NCI-H128 (cell line): ENCODE results near the gene CDX2.
A peak's percentile ranks its signal among the peaks of the same experiment; 100 is the strongest.
"Not testable (repeated sequence)": the region's sequence is repeated elsewhere in the genome, so short reads cannot be mapped to it uniquely, and the experiment has no call there.

Experiments used
- DNase-seq: peaks from one replicate; lab custom pipeline; 2025; ENCODE audit not compliant: unreplicated experiment; lab: John Stamatoyannopoulos, UW

The CDX2 gene

DNA sequence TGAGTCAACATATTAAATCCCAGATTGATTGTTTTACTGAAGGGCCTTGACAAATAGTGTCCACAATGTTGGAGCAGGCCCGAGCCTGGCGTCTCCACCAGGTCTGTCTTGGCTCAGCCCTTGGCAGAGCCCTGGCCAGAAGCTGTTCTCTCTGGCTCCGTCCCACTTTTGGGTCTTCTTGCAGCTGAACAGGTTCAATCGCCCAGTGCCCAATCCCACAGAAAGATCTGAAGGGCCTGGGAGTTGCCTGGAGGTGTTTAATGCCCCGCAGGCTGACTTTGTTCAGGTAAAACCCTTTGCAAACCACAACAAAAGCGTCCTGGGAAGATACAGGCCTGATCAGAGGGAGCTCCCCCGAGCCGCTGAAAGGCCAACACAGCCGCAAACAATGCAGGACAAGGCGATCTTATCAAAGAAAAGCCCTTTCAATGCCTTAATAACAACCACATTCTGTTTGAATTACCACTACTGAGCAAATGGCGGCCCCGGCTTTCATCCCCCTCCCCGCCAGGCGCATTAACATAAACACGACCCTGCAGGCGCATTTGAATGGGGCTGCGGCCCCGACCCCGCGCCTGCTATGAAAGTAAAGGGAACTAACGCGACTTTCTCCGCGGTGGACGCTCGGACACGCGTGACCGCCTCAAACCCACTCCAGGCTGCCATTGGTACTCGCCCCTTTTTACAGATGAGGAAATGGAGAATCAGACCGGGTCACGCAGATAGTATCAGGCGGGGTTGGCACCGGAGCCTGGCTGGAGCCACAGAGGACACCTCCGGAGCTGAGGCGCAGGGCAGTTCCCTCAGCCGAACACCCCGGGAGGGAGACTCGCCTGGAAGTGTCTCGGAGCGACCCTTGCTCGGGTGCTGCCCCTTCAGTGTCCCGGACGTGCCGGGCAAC is 3.1 kb downstream of the CDX2 start:
- no peak for DNase-seq

DNA sequence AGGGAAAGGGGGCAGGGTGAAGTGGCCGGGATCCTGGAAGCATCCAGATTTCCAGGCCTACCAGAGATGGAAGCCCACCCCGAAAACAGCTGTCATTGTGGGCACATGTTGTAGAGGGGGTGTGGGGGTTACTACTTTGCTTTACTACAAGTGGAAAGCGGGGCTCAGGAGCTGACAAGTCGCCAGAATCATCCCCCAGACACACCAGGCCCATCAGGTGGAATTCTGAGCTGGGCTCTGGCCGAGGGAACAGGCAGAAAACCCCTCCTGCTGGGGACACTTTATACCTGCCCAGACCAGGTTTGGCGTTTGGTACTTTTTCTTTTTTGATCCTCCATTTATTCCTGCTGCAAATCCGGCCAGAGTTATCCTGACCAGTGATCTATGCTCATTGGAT is 3.8 kb downstream of the CDX2 start:
- no peak for DNase-seq

DNA sequence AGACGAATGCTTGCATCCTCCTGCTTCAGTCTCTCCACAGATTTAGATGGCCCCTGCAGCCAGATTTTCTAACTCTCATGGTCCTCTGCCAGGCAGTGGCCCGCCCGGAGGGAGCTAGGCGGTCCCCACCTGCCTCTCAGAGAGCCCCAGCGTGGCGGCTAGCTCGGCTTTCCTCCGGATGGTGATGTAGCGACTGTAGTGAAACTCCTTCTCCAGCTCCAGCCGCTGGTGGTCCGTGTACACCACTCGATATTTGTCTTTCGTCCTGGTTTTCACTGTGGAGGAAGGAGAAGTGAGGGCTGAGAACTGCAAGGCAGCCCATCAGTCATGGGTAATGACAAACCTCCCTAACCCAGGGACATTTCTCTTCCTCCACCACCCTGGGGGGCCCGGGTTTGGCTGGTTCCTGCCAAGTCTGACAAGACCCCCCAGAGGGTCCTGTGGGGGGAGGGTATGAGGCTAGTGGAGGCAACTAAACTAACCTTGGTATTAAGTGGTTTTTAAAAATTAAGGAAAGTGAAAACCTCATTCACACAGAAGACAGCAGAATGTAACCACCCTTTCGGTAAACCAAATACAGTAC is 4.3 kb downstream of the CDX2 start:
- DNase-seq = no peak

DNA sequence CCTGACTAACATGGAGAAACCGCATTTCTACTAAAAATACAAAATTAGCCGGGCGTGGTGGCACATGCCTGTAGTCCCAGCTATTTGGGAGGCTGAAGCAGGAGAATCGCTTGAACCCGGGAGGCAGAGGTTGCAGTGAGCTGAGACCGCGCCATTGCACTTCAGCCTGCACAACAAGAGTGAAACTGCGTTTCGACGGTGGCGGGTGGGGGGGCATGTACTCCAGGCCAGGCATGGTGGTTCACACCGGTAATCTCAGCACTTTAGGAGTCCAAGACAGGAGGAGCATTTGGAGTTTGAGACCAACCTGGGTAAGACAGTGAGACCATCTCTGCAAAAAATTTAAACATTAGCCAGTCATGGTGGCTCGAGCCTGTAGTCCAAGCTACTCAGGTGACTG is 4.9 kb downstream of the CDX2 start:
- DNase-seq = not testable (repeated sequence)

DNA sequence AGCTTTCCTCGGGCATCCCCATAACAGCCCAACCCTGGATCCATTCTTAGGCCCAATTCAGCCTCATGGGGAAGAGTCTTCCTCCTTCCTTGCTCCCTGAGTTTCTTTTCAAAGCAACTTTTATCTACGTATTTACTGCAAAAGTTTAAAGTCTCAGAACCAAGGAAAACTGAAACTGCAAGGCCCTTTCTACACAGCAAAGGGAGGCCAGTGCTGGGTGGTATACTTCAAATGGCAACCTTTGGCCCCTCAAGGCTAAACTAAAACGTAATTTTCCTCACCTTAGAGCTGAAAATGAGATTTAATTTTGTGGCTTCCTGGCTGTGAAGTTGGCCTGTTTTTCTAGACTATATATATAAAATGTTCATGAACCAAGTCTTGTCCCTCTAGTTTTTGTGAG is 5.6 kb downstream of the CDX2 start:
- DNase-seq = no peak

DNA sequence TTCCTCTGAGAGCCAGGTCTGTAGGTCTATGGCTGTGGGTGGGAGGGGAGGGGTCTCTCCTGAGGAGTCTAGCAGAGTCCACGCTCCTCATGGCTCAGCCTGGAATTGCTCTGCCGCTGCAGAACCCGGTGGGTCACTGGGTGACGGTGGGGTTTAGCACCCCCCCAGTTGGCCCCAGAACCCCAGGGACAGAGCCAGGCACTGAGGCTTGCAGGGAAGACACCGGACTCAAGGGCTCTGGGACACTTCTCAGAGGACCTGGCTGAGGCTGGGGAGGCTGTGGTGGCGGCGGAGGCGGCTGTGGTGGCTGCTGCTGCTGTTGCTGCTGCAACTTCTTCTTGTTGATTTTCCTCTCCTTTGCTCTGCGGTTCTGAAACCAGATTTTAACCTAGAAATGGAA is 6.1 kb downstream of the CDX2 start:
- no peak for DNase-seq

DNA sequence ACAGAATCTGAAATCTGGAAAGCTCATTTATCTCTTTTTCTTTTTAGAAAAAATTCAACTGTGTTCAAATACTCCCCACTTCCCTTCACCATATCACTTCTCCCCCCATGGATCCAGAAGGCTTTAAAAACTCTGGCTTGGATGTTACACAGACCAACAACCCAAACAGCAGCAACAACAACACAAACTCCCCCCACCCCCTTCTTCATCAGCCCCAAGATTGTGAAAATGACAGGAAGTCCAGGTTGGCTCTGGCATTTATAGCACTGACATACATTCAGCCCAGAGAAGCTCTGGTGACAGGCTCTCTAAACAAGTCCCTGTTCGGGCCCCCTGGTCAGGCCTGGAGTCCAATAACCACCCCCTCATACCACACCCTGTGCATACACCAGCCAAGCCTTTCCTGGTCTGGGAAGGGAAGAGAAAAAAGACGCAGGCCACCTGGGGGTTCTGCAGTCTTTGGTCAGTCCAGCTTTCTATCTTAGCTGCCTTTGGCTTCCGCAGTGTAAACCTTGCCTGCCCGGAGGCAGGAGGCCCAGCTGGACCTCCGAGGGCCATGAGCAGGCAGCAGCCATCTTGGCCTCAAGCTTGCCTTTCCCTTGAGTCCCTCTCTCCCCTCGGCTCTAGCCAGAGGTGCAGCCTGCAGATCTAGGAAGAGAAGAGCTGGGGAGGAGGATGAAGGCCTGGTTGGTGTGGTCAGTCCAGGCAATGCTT is 6.8 kb downstream of the CDX2 start:
- no peak for DNase-seq

DNA sequence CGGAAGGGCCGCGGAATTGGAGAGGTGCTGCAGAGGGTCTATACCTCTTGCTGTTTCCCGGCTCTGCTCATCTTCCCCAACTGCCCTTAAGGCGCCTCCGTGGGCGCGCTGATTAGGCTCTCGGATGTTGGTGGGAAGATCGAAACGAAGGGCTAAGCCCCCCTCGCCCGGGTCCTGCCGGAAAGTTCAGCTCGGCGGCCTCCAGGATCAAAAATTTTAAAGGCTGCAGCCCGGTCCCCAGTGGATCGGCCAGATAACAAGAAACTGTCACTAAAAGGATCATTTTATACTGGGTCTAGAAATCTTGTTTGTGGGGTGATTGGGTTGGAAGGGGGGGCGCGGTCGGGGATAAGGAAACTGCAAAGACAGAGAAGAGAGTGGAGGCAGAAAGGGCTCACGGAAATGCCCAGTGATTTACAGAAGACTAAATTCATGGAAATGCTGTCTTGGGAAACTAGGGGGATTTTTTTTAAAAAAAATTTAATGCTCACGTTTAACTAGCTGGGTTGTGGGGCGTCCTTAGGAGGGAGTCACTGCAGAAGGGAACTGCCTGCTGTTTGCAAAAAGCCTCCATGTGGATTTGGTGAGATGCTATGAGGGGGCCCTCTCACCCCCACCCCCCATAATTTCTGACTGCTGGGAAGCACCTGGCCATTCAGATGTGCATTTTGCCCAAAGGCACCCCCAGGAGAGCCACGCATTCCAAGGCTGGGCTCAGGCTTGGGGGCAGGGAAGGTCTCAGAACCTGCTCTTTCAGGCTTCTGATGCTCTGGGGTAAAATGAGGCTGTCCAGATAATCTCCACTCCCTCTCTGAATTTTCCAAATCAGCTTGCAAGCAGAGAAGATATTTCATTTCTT is 7.7 kb downstream of the CDX2 start:
- no peak for DNase-seq

DNA sequence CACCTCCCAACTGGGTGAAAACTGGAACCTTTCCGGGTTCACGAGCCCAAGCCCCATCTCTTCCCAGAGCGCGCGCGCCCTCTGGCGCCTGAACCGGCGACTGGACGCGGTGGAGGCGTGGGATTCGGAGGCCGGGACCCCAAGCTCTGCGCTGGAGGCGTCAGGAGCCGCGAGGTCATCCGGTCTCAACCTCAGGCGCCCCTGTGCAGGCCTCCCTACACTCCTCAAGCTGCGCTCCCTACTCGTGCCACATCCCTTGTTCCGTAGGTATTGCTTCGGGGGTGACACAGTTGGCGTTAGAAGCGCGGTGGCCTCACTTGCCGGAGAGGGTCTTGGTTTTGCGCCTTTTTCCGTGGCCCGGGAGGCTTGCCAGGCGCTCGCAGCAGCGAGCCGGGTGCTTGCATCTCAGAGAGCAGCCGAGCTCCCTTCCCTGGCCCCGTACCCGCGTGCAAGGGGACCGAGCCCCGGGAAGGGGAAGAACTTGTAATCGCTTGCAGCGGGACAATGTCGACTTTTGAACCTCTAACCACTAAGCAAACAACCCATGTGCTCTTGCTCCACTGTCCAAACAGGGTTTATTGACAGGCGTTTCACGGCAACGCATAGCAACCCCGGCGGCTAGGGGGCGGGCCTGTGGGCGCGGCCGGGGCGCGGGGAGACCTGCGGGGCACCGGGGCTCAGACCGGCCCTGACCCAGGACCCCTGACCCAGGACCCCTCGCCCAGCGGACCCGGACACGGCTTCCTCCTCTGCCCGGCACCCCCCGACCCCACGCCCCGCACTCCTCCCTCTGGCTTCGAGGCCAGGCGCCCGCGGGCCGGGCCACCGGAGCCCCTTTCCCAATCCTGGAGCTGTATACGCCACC is 8.5 kb downstream of the CDX2 start:
- peak; percentile 34 for DNase-seq

DNA sequence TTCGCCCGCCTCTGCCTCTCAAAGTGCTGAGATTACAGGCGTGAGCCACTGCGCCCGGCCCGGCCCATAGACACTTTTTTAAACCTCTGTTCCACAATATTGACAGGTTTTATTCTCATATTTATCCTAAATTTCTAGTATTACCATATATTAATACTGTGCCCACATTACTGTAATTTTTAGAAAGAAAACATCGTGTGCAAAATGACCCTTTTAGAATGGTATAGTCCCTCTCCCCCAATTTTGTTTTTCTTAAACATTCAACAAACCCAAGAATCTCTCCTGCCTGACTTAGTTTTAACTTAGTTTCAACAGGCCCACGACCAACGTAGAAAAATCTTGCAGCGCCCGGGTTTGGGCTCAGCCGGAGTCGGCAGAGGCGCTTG is 9.1 kb downstream of the CDX2 start:
- no peak for DNase-seq

DNA sequence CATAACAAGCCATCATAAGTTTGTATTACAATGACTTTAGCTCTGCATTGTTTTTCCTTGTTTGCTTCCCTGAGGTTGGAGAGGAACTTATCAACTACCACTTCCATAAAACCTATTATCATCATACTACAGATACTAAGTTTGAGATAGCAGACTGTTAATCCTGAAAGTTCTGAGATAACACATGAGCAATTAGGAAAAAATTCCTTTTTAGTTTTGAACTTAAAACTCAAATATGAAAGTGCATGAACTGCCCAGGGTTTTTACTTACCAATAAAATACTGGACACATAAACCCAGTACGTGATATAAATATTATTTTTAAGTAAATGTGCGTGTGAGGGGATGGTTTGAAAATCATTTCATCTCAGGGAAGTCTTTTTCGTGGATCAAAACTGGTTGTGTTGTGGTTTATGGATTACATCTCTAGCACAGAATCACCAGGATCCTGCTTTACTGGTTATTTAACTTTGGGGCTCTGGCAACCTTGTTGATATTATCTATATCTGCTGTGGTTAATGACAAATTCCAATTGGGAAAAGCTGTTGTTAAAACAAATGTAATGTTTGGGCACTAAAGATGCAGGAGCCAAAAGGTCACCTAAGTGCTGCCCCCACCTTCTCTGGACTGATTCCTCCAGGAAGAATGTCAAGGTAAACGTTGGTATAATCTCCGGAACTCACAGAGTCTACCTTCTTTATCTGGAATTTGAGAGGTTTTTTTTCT is 12.4 kb downstream of the CDX2 start:
- DNase-seq = no peak

DNA sequence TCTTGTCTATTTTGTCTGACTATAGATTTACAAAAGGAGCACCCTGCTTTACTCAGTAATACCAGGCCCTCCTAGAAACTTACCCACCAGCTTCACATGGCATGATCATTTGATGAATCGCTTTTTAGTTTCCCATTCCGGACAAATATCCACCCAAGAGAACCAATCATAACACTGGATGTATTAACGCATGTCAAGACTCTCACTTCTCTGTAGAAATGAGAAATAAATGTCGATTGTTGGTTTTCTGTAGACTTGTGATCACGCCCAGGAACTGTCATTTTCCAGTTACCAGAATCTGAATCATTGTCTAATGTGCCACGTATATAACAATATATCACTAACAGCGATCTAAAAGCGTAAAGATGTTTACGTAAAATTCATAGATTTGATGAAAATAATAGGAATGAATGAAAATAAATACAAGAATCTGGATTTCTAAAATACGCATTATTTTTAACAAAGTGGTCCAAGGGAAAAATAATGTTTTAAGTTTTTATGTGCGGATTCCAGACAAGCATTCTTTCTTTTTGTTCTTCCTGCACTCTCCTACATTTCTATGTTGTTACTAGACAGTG is 14.0 kb downstream of the CDX2 start:
- DNase-seq = no peak

DNA sequence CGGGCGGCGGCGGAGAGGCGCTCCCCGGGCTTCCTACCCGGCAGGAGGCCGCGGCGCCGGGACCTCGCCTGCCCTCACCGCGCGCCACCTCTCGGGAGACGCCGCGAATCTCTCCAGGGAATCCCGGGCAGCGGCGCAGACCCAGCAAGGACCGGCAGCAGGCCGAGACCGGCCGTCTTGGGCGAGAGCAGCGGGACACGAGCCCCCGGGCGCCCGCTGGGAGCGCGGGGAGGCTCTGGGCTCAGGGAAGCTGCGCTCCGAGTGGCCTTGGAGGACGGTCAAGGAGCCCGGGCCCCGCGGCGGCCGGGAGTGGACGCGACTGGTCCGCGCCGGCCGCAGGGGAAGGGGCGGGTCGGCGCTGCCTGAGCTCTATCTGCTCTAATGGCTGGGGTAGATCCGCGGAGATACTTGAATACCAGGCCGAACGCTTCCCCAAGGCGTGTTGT is 14.7 kb downstream of the CDX2 start:
- no peak for DNase-seq

DNA sequence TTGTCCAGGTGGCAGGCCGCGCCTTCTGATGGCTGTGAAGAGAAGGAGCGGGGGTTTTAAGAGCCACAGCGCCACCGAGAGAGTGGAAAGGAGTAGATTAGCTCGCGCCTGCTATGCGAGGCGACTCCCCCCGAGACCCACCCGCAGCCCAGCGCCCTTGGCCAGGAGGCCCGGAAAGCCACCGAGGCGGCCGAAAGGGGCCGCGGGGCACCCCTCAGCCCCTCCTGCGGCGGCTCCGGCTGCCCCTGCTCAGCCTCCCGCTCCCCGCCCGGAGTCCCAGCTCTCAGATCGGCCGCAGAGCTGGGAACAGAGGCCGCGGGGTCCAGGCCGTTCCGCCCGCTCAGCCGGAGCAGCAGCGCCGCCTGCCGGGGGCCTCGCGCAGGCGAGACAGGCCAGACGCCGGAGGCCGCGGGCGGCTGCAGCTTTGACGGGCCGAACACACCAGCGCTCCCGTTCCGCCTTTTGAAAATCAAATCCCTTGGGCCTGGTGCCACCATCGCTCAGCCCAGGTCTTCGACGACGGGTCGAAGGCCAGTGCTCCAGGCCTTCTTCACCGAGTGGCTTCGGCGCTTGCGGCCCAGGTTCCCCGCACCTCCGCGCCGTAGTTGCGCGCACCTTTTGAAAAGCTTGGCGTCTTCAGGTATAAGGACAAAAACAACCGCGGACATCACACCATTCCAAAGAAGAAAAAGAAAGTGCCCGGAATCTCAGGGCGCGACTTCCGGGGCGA is 15.3 kb downstream of the CDX2 start:
- peak; percentile 77 for DNase-seq

DNA sequence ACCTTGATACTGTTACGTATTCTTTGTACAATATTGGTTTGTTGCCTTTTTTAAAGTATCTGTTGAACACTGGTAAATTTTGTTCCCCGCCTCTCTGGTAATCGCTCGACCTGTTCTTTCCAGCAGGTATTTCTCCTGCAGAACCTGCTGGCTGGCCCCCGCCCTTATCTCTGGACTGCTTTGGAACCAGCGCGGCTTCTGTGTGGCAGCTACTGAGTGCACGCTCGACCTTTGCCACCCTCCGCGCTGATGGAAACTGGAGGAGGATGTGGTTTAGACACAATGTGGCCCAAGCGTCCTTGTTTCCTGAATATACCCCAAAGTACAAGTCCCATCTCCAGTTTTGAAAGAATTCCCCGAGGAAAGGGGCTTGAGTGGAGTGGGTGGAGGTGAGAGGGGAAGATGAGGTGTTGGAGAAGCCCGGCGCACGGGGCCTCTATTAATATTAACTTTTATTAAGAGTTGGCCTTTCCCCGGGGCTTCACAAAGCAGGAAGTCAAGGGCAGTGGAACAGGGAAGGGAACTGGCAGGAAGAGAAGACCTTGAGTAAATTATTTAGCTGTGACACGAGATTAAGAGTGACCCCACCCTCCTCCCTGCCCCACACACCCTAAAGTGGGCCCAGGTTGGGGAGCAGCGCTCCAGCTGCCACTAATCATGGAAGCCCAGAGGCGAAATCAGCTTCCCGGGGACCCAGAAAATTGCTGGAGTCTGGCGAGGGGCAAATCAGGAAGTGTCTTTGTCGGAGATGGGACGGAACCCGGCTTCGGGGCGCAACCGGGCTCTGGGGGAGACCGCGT is 16.0 kb downstream of the CDX2 start:
- no peak for DNase-seq

DNA sequence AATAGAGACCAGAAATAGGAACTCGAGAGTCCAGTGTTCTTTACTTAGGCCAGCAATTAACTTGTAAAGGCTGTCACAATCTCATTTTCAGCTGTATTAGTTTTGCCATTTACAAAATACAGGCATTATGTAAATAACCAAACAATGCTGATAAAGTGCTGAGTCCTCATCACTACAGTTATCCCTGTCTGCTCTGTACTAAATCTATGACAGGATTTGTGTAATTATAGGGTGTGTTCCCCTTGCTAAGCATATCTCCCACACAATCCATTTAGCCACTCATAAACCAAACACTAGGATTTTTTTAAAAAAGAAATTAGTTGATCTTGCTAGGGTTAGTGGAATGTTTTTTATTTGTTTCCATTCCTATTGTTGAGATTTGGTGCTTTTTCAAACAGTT is 26.1 kb downstream of the CDX2 start:
- DNase-seq = no peak

DNA sequence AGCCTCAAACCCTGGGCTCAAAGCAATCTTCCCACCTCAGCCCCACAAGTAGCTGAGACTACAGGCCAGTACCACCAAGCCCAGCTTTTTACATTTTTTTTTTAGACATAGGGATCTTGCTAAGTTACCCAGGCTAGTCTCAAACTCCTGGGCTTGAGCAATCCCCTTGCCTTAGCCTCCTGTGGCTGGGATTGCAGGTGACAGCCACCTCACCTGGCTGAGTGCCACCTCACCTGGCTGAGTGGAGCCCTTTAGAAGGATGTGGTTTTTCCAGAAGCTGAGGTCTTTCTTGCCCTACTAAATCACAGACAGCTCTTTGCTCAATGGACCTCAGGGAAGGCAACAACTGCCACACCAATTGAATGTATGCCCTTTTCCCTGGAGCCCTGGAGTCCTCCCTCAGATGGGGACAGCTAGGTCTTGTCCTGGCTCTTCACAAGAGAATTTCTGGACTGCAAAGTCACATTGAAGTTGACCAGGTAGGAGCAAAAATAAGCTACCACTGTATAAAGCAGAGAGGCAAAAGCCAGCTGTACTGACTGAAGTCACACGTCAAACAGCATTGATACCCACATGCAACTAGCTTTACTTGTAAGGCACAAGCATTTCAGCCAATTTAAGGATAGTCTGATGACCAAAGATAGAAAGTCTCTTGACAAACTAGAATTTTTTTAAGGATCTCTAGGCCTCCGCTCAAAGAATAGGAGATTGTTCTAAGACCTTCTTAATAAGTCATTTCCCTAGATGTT is 35.4 kb downstream of the CDX2 start:
- no peak for DNase-seq
